Activated B cell treated with CpG ODN at 0.5 μM for 24 hours (primary cell): ENCODE results near the gene PLEKHA6. TPM values are rescaled to one million over a fixed set of nuclear protein-coding genes. Genes with fewer than 3 reads are reported as not detected.

Source experiments
- ATAC-seq: fragments of 200-7000 bp; cut with Tn5 transposase; one replicate; pipeline ENCODE4 v1.10.0; 2021; ENCODE audit warnings: low read depth, mild to moderate bottlenecking, moderate library complexity
- CTCF ChIA-PET: fragments of 350-600 bp; sonication (Branson Sonifier 250); formaldehyde crosslinking; loops from one replicate; lab custom pipeline; 2021; ENCODE audit warnings: antibody characterized with exemption; lab: Charles Lee
- POLR2A ChIA-PET: fragments of 350-600 bp; sonication (Branson Sonifier 250); formaldehyde crosslinking; loops from one replicate; lab custom pipeline; 2021; ENCODE audit warnings: antibody characterized with exemption; lab: Charles Lee
- DNase-seq: peaks from one replicate; pipeline ENCODE4 v3.0.0; 2022
- H3K27ac Mint-ChIP-seq: one replicate; pipeline ENCODE4 v1.8.0; 2020; ENCODE audit warnings: mixed read lengths
- H3K27me3 Mint-ChIP-seq: one replicate; pipeline ENCODE4 v1.8.0; 2021; ENCODE audit warnings: mixed read lengths
- H3K36me3 Mint-ChIP-seq: one replicate; pipeline ENCODE4 v1.8.0; 2021; ENCODE audit warnings: low read depth, mixed read lengths
- H3K4me1 Mint-ChIP-seq: one replicate; pipeline ENCODE4 v1.8.0; 2021; ENCODE audit warnings: mixed read lengths
- H3K4me3 Mint-ChIP-seq: one replicate; pipeline ENCODE4 v1.8.0; 2020; ENCODE audit warnings: mild to moderate bottlenecking, mixed read lengths
- H3K9me3 Mint-ChIP-seq: one replicate; pipeline ENCODE4 v1.8.0; 2020; ENCODE audit warnings: mixed read lengths
- CTCF ChIP-seq: fragments of 200-600 bp; IDR thresholded peaks from one replicate; pipeline ENCODE4 v1.8.0; 2022; ENCODE audit warnings: antibody characterized with exemption, mild to moderate bottlenecking
- intact Hi-C: fragments of 100-400 bp; cut with micrococcal nuclease; formaldehyde crosslinking; loops from one replicate; pipeline ENCODE4 v1.15.1; 2024
- total RNA-seq: library from RNA; stranded (reverse); gene quantifications from 2 replicates; pipeline ENCODE4 v1.2.3, GENCODE V29; 2022

The PLEKHA6 gene
- total RNA-seq, 1 donor from 2014 or later, result 0.62 TPM

GRCh38 chr1:204391629-204392028, 31.9 kb upstream of the PLEKHA6 start:
- Mint-ChIP-seq H3K4me3 (no peak overlapping the region), H3K36me3 (peaks cover 7% of the 10 kb centered on the region), H3K9me3 (no peaks in the 10 kb centered on the region), H3K27me3 (no peaks in the 10 kb centered on the region), H3K27ac (no peak overlapping the region), H3K4me1 (no peaks in the 10 kb centered on the region)
- ATAC-seq (no peak), DNase-seq (no peak)
- CTCF ChIA-PET, result no interaction called here
- no peak for TF ChIP-seq CTCF
- POLR2A ChIA-PET, result interaction anchor here (0.7 kb wide), 1 partner anchor 34 kb away, joined by 3 read pairs; no protein-coding TSS in a partner anchor
- intact Hi-C loops, result no loop called here

- H3K4me3 Mint-ChIP-seq, result no peak overlapping the region
- peaks cover 5% of the 10 kb centered on the region for H3K36me3 Mint-ChIP-seq
- H3K27me3 Mint-ChIP-seq, result no peaks in the 10 kb centered on the region
- TF ChIP-seq CTCF, result no peak
- CTCF ChIA-PET, result interaction anchor here (2.6 kb wide), 1 partner anchor 8 kb away, joined by 9 read pairs; no protein-coding TSS in a partner anchor
- H3K9me3 Mint-ChIP-seq, result no peaks in the 10 kb centered on the region
- no peaks in the 10 kb centered on the region for H3K4me1 Mint-ChIP-seq
- POLR2A ChIA-PET, result interaction anchor here (1.0 kb wide), 1 partner anchor 17 kb away, joined by 4 read pairs; no protein-coding TSS in a partner anchor
- ATAC-seq (no peak), DNase-seq (no peak)
- intact Hi-C loops, result no loop called here
- H3K27ac Mint-ChIP-seq, result no peak overlapping the region
Observed at GRCh38 chr1:204390751-204391466, 31.2 kb upstream of the PLEKHA6 start.

- H3K4me3 Mint-ChIP-seq, result no peak overlapping the region
- TF ChIP-seq CTCF, result no peak
- intact Hi-C loops, result no loop called here
- no peak for DNase-seq
- no peaks in the 10 kb centered on the region for H3K4me1 Mint-ChIP-seq
- no peak for ATAC-seq
- no peak overlapping the region for H3K27ac Mint-ChIP-seq
- POLR2A ChIA-PET, result interaction anchor here (0.6 kb wide), 1 partner anchor 18 kb away, joined by 4 read pairs; no protein-coding TSS in a partner anchor
- no peaks in the 10 kb centered on the region for H3K27me3 Mint-ChIP-seq
- no peaks in the 10 kb centered on the region for H3K36me3 Mint-ChIP-seq
- CTCF ChIA-PET, result interaction anchor here (0.5 to 1.7 kb wide), 2 partner anchors 13 to 813 kb away, joined by 4 to 7 read pairs; no protein-coding TSS in a partner anchor
- no peaks in the 10 kb centered on the region for H3K9me3 Mint-ChIP-seq
Observed at GRCh38 chr1:204385727-204386126, 26.0 kb upstream of the PLEKHA6 start.

GRCh38 chr1:204384636-204385352, 25.1 kb upstream of the PLEKHA6 start:
- Mint-ChIP-seq H3K4me3 (no peak overlapping the region), H3K4me1 (no peaks in the 10 kb centered on the region), H3K9me3 (no peaks in the 10 kb centered on the region), H3K36me3 (no peaks in the 10 kb centered on the region), H3K27ac (no peak overlapping the region), H3K27me3 (peaks cover 3% of the 10 kb centered on the region)
- POLR2A ChIA-PET, result no interaction called here
- intact Hi-C loops, result no loop called here
- ATAC-seq (no peak), DNase-seq (no peak)
- CTCF ChIA-PET, result interaction anchor here (0.6 kb wide), 1 partner anchor 13 kb away, joined by 3 read pairs; no protein-coding TSS in a partner anchor
- no peak for TF ChIP-seq CTCF
